K562 (cell line): ENCODE data around the gene PPCDC. TPM values are rescaled to one million over a fixed set of nuclear protein-coding genes. Genes with fewer than 3 reads are reported as not detected.

Source experiments
- AFF1 ChIP-seq, 2 experiments: fragments of 450-650 bp; IDR thresholded peaks; 2 replicates each; pipeline ENCODE4 v1.6.1; 2018; ENCODE audit warnings: mild to moderate bottlenecking in 2 of 2, low read depth in 1 of 2; ENCODE audit not compliant: partially characterized antibody in 2 of 2
- CBX3 ChIP-seq, 2 experiments: IDR thresholded peaks; 1 replicate in 1 of 2; 2 replicates in 1 of 2; pipeline ENCODE4 v1.6.1; 2012; ENCODE audit warnings: inconsistent platforms in 2 of 2, low read length in 2 of 2, borderline replicate concordance in 1 of 2, control low read depth in 1 of 2
- CEBPZ ChIP-seq: fragments of 150-350 bp; IDR thresholded peaks from 2 replicates; pipeline ENCODE4 v1.6.1; 2014; ENCODE audit warnings: low read depth, mild to moderate bottlenecking, low read length, borderline replicate concordance
- DPF2 ChIP-seq: fragments of 450-650 bp; IDR thresholded peaks from 2 replicates; pipeline ENCODE4 v1.6.1; 2016
- EZH2 ChIP-seq: IDR thresholded peaks from 2 replicates; pipeline ENCODE4 v1.6.1; 2012; ENCODE audit warnings: low read depth, mild to moderate bottlenecking, inconsistent platforms, low read length, borderline replicate concordance
- HOMEZ ChIP-seq: fragments of 250-450 bp; sonication (Bioruptor Pico); IDR thresholded peaks from 2 replicates; pipeline ENCODE4 v1.4.0; 2020; ENCODE audit warnings: mild to moderate bottlenecking, moderate library complexity
- MAZ ChIP-seq, 2 experiments: fragments of 450-650 bp in 1 of 2; sonication (generic) in 1 of 2; formaldehyde crosslinking; IDR thresholded peaks in 1 of 2; conservative IDR thresholded peaks in 1 of 2; 2 replicates each; pipeline versions ENCODE4 v1.4.0 to v1.5.0; 2020; ENCODE audit warnings: mild to moderate bottlenecking in 1 of 2, missing genetic modification reagents in 1 of 2
- MEF2D ChIP-seq: conservative IDR thresholded peaks from 2 replicates; pipeline ENCODE4 v1.6.1; 2016; ENCODE audit warnings: low read depth, missing genetic modification characterization, missing compliant biosample characterization
- MLX ChIP-seq, 2 experiments: fragments of 450-650 bp in 1 of 2; sonication (generic) in 1 of 2; formaldehyde crosslinking; conservative IDR thresholded peaks; 2 replicates each; pipeline versions ENCODE4 v1.4.0 to v1.8.1; 2020 to 2022; ENCODE audit warnings: mild to moderate bottlenecking in 1 of 2, missing genetic modification reagents in 1 of 2
- NFATC3 ChIP-seq: fragments of 450-650 bp; IDR thresholded peaks from 2 replicates; pipeline ENCODE4 v1.6.1; 2017; ENCODE audit warnings: mild to moderate bottlenecking
- TEAD1 ChIP-seq, 2 experiments: fragments of 450-650 bp in 1 of 2; sonication (generic) in 1 of 2; formaldehyde crosslinking; IDR thresholded peaks; 2 replicates each; pipeline versions ENCODE4 v1.4.0 to v1.8.0; 2020 to 2022; ENCODE audit warnings: mild to moderate bottlenecking in 2 of 2, missing genetic modification reagents in 1 of 2
- ZC3H8 ChIP-seq: fragments of 450-650 bp; IDR thresholded peaks from 2 replicates; pipeline ENCODE4 v1.6.1; 2017
- ZNF347 ChIP-seq: fragments of 450-650 bp; formaldehyde crosslinking; IDR thresholded peaks from 2 replicates; pipeline ENCODE4 v1.4.0; 2020; ENCODE audit warnings: low read depth, mild to moderate bottlenecking, moderate library complexity
- polyA plus RNA-seq, 8 experiments: library from polyadenylated mRNA; depleted of rRNA in 4 of 8; stranded (reverse) in 5 of 8; unstranded in 3 of 8; fragments of >200 nt; fragmentation: Nextera tagmentation in 2 of 8; fragmentation: Illumina TruSeq in 1 of 8; extraction: Ambion mirVana in 2 of 8; extraction: Trizol in 1 of 8; gene quantifications; 2 replicates each; pipeline versions ENCODE4 v1.2.1 to v1.2.3, GENCODE V29; 2011 to 2014; ENCODE audit warnings: inconsistent platforms in 1 of 8, missing spikeins in 1 of 8
- total RNA-seq, 7 experiments: library from RNA; depleted of rRNA in 6 of 7; stranded (reverse); fragments of >200 nt in 6 of 7; fragmentation: Illumina TruSeq in 2 of 7; extraction: Trizol in 2 of 7; gene quantifications; 2 replicates each; pipeline versions ENCODE4 v1.2.1 to v1.2.3, GENCODE V29; 2011 to 2021; ENCODE audit warnings: low replicate concordance in 1 of 7
- TF ChIP-seq, protein P1 (sequence below): fragments of 250-450 bp; sonication (Bioruptor Pico); IDR thresholded peaks from 2 replicates; pipeline ENCODE4 v1.8.0; 2022; ENCODE audit warnings: moderate library complexity, mild to moderate bottlenecking, inconsistent platforms
- TF ChIP-seq, protein P2 (sequence below): fragments of 450-650 bp; formaldehyde crosslinking; IDR thresholded peaks from 2 replicates; pipeline ENCODE4 v1.4.0; 2022; ENCODE audit warnings: mild to moderate bottlenecking, moderate library complexity

PPCDC gene
- total and polyA plus RNA-seq, 9 of the 15 experiments (the other 6 are each of a cell fraction or from before 2014, with no cell fraction given), result 10.9 to 53.6 (median 16.7) TPM

DNA sequence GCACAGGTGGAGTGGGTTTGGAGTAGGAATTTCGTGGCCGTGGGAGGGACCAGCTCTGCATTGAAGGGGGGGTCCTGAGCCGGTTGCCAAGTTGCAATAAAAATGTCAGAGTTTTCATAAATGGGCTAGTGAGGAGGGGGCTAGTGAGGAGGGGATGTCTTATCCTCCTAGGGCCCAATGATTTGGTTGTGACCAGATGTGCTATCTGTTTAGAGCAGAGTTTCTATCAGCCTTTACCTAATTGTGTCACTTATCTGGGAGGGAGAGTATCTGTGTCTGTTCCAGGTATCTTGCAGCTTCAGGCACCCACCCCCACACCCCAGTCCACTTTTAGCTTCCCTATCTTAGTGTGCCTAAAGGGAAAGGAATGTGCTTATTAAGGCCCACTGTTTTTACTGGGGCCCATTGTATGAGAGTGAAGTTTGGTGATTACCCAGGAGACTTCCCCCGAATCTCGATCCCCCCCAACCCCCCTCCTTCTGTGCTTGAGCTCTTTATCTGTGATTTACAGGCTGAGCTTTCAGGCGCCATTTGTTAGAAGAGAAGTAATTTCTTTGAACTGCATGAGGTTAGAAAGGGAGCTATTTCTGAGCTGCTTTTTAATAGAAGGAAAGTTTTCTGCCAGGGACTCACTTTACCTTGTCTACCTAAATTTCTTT lies 42.6 kb downstream of the PPCDC start (continued):
- TF ChIP-seq AFF1 (IDR thresholded peaks at IDR 0.05; ENCODE audit: low read depth in 1 of 2, partially characterized antibody in 2 of 2) (peak; percentile 62 to 98), EZH2 (no peak), ZC3H8 (0 out of 2 replicates have a peak, but pooled peaks have one; percentile 56), MLX (CRISPR knock-in tag; conservative IDR thresholded peaks at IDR 0.05) (no peak), NFATC3 (peak; percentile 95), HOMEZ (CRISPR knock-in tag) (no peak), CBX3 (IDR thresholded peaks at IDR 0.05; ENCODE audit: borderline replicate concordance in 1 of 2, low read length in 2 of 2) (peak in 1 of 2 experiments; percentile 53; a peak in 1 of 3 replicates), MAZ (CRISPR knock-in tag; conservative IDR thresholded peaks at IDR 0.05 in 1 of 2, IDR thresholded peaks at IDR 0.05 in 1 of 2) (peak; percentile 79 to 95), MEF2D (peak; percentile 99), DPF2 (peak; percentile 99), CEBPZ (no peak), TEAD1 (CRISPR knock-in tag; IDR thresholded peaks at IDR 0.05) (peak; percentile 99), ZNF347 (CRISPR knock-in tag) (no peak)
- TF ChIP-seq, protein P1, sequence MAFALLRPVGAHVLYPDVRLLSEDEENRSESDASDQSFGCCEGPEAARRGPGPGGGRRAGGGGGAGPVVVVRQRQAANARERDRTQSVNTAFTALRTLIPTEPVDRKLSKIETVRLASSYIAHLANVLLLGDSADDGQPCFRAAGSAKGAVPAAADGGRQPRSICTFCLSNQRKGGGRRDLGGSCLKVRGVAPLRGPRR (CRISPR knock-in tag), result peak; percentile 85; the same call in 1 of the 2 replicates
- TF ChIP-seq, protein P2, sequence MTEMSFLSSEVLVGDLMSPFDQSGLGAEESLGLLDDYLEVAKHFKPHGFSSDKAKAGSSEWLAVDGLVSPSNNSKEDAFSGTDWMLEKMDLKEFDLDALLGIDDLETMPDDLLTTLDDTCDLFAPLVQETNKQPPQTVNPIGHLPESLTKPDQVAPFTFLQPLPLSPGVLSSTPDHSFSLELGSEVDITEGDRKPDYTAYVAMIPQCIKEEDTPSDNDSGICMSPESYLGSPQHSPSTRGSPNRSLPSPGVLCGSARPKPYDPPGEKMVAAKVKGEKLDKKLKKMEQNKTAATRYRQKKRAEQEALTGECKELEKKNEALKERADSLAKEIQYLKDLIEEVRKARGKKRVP (CRISPR knock-in tag), result peak; percentile 80; the same call in 1 of the 2 replicates
